HepG2 (cell line): ENCODE data around the gene PSMB2. TPM values are rescaled to one million over a fixed set of nuclear protein-coding genes. Genes with fewer than 3 reads are reported as not detected.
"Not testable (repeated sequence)": the region's sequence is repeated elsewhere in the genome, so short reads cannot be mapped to it uniquely, and the experiment has no call there.

ENCODE experiments used
- ATAC-seq: fragments of 200-7000 bp; cut with Tn5 transposase; 3 replicates; pipeline ENCODE4 v1.9.1; 2020; ENCODE audit warnings: mild to moderate bottlenecking, moderate library complexity
- BruUV-seq: library from RNA; stranded (reverse); fragments of 400-500 nt; replicated peaks from 2 replicates; lab custom pipeline; 2021; lab: Mats Ljungman, UMichigan
- CTCF ChIA-PET: fragments of 300-600 bp; formaldehyde crosslinking; extraction: SDS; loops from one replicate; lab custom pipeline; 2021; ENCODE audit warnings: low total read pairs, inconsistent platforms, low intra/inter-chr PET ratio; lab: Yijun Ruan, JAX
- POLR2A ChIA-PET: fragments of 350-600 bp; sonication (Branson Sonifier 250); formaldehyde crosslinking; loops from one replicate; lab custom pipeline; 2020; ENCODE audit warnings: antibody characterized with exemption, inconsistent platforms; lab: Yijun Ruan, JAX
- DNase-seq: peaks from one replicate; pipeline ENCODE4 v3.0.0-alpha.2; 2015; ENCODE audit warnings: low spot score
- FAIRE-seq: peaks from 3 replicates; lab custom pipeline; 2011; peaks lifted over from hg19 to GRCh38; lab: Jason Lieb, UNC
- H2AFZ ChIP-seq: one replicate; pipeline ENCODE4 v1.6.1; 2011; ENCODE audit warnings: low read length, inconsistent platforms
- H3K27ac ChIP-seq: fragments of 300-600 bp; 3 replicates; pipeline ENCODE4 v1.8.0; 2011; ENCODE audit warnings: mixed run types, mild to moderate bottlenecking, mixed read lengths, low read length, inconsistent platforms; ENCODE audit not compliant: insufficient read depth; ENCODE audit errors: extremely low read length
- H3K27me3 ChIP-seq, 2 experiments: fragments of 200-600 bp in 1 of 2; 2 replicates in 1 of 2; 3 replicates in 1 of 2; pipeline versions ENCODE4 v1.6.0 to v1.8.0; 2011; ENCODE audit warnings: low read length in 2 of 2, mild to moderate bottlenecking in 2 of 2, moderate library complexity in 2 of 2, inconsistent platforms in 1 of 2; ENCODE audit not compliant: insufficient read depth in 2 of 2, control insufficient read depth in 1 of 2
- H3K36me3 ChIP-seq, 2 experiments: fragments of 200-600 bp in 1 of 2; replicated peaks in 1 of 2; 2 replicates in 1 of 2; 3 replicates in 1 of 2; pipeline versions ENCODE4 v1.5.1 to v1.8.0; 2011; ENCODE audit warnings: low read length in 2 of 2, inconsistent platforms in 1 of 2; ENCODE audit not compliant: insufficient read depth in 2 of 2, control insufficient read depth in 1 of 2
- H3K4me1 ChIP-seq: 2 replicates; pipeline ENCODE4 v1.5.1; 2012; ENCODE audit warnings: low read length, inconsistent platforms; ENCODE audit not compliant: insufficient read depth
- H3K4me2 ChIP-seq: 2 replicates; pipeline ENCODE4 v1.6.0; 2011; ENCODE audit warnings: low read depth, low read length, inconsistent platforms
- H3K4me3 ChIP-seq, 3 experiments: fragments of 200-600 bp in 1 of 3; sonication (generic), shearing (Covaris generic) in 1 of 3; replicated peaks in 1 of 3; 2 replicates each; pipeline ENCODE4 v1.5.1; 2011 to 2016; ENCODE audit warnings: low read length in 3 of 3, inconsistent platforms in 2 of 3, low read depth in 2 of 3, mild to moderate bottlenecking in 2 of 3, control low read depth in 1 of 3, mixed read lengths in 1 of 3; ENCODE audit not compliant: insufficient read depth in 1 of 3
- H3K79me2 ChIP-seq: one replicate; pipeline ENCODE4 v1.6.1; 2011; ENCODE audit warnings: low read length, inconsistent platforms; ENCODE audit not compliant: insufficient read depth
- H3K9ac ChIP-seq: 2 replicates; pipeline ENCODE4 v1.6.0; 2011; ENCODE audit warnings: mild to moderate bottlenecking, low read depth, low read length, inconsistent platforms; ENCODE audit not compliant: insufficient read depth
- H3K9me3 ChIP-seq: 2 replicates; pipeline ENCODE4 v1.5.1; 2012; ENCODE audit warnings: mild to moderate bottlenecking, low read length
- H4K20me1 ChIP-seq: 2 replicates; pipeline ENCODE4 v1.6.0; 2011; ENCODE audit warnings: inconsistent platforms, mild to moderate bottlenecking, low read length, moderate library complexity; ENCODE audit not compliant: insufficient read depth
- AGO1 ChIP-seq: fragments of 200-400 bp; formaldehyde crosslinking; IDR thresholded peaks from 2 replicates; pipeline ENCODE4 v1.6.1; 2017; ENCODE audit warnings: mild to moderate bottlenecking, low read depth, low read length, moderate library complexity; ENCODE audit not compliant: poor library complexity, severe bottlenecking
- CAMTA2 ChIP-seq: sonication (generic); formaldehyde crosslinking; IDR thresholded peaks from 2 replicates; pipeline ENCODE4 v1.4.0; 2020; ENCODE audit warnings: mild to moderate bottlenecking, missing genetic modification reagents, borderline replicate concordance
- ELF3 ChIP-seq: IDR thresholded peaks from 2 replicates; pipeline ENCODE4 v1.6.1; 2016; ENCODE audit warnings: missing genetic modification reagents, missing compliant biosample characterization
- FOXA3 ChIP-seq: IDR thresholded peaks from 2 replicates; pipeline ENCODE4 v1.6.1; 2016; ENCODE audit warnings: missing genetic modification reagents, missing compliant biosample characterization
- ISL2 ChIP-seq: sonication (generic); formaldehyde crosslinking; IDR thresholded peaks from 2 replicates; pipeline ENCODE4 v1.5.0; 2020; ENCODE audit warnings: missing genetic modification reagents
- RFX1 ChIP-seq: fragments of 450-650 bp; IDR thresholded peaks from 2 replicates; pipeline ENCODE4 v1.6.1; 2017
- YEATS2 ChIP-seq: sonication (generic); formaldehyde crosslinking; IDR thresholded peaks from 2 replicates; pipeline ENCODE4 v1.4.0; 2020; ENCODE audit warnings: missing genetic modification reagents, borderline replicate concordance
- ZNF674 ChIP-seq: sonication (generic); formaldehyde crosslinking; IDR thresholded peaks from 2 replicates; pipeline ENCODE4 v1.5.0; 2020; ENCODE audit warnings: low read depth, mild to moderate bottlenecking, missing genetic modification reagents
- WGBS: methylation state at CpG from one replicate; pipeline ENCODE4 v1.1.6; 2017; ENCODE audit warnings: low lambda C conversion rate; 5-methylcytosine and 5-hydroxymethylcytosine counted together
- in situ Hi-C: cut with HindIII; loops from 2 replicates; pipeline ENCODE4 v1.10.0; 2017; ENCODE audit warnings: low pct_unique_long_range_greater_than_20kb; ENCODE audit not compliant: extremely low pct_ligation_motif_present
- intact Hi-C: fragments of 100-400 bp; cut with micrococcal nuclease; formaldehyde crosslinking; loops from one replicate; pipeline ENCODE4 v1.10.0; 2022; ENCODE audit not compliant: unreplicated experiment
- polyA plus RNA-seq, 8 experiments: library from polyadenylated mRNA; depleted of rRNA in 3 of 8; stranded (reverse) in 7 of 8; unstranded in 1 of 8; fragments of >200 nt; fragmentation: Illumina TruSeq in 4 of 8; extraction: Trizol in 4 of 8; gene quantifications; 2 replicates each; pipeline versions ENCODE4 v1.2.1 to v1.2.3, GENCODE V29; 2011 to 2016; ENCODE audit warnings: low read depth in 4 of 8, missing spikeins in 1 of 8, mixed read lengths in 1 of 8; ENCODE audit not compliant: insufficient read depth in 1 of 8
- total RNA-seq, 5 experiments: library from RNA; depleted of rRNA; stranded (reverse); fragments of >200 nt; fragmentation: Illumina TruSeq; extraction: Trizol; gene quantifications; 2 replicates each; pipeline ENCODE4 v1.2.3, GENCODE V29; 2016; ENCODE audit warnings: low read depth in 1 of 5
- TF ChIP-seq, protein P1 (sequence below): sonication (generic); formaldehyde crosslinking; IDR thresholded peaks from 2 replicates; pipeline ENCODE4 v1.4.0; 2020; ENCODE audit warnings: low read depth, mild to moderate bottlenecking, missing genetic modification reagents
- TF ChIP-seq, protein P2 (sequence below): sonication (generic); formaldehyde crosslinking; IDR thresholded peaks from 2 replicates; pipeline ENCODE4 v1.5.0; 2020; ENCODE audit warnings: missing genetic modification reagents

PSMB2 gene
- total and polyA plus RNA-seq, 2 of the 13 experiments (the other 11 are each of a cell fraction or from before 2014, with no cell fraction given), result 60.6 to 62.2 TPM

DNA sequence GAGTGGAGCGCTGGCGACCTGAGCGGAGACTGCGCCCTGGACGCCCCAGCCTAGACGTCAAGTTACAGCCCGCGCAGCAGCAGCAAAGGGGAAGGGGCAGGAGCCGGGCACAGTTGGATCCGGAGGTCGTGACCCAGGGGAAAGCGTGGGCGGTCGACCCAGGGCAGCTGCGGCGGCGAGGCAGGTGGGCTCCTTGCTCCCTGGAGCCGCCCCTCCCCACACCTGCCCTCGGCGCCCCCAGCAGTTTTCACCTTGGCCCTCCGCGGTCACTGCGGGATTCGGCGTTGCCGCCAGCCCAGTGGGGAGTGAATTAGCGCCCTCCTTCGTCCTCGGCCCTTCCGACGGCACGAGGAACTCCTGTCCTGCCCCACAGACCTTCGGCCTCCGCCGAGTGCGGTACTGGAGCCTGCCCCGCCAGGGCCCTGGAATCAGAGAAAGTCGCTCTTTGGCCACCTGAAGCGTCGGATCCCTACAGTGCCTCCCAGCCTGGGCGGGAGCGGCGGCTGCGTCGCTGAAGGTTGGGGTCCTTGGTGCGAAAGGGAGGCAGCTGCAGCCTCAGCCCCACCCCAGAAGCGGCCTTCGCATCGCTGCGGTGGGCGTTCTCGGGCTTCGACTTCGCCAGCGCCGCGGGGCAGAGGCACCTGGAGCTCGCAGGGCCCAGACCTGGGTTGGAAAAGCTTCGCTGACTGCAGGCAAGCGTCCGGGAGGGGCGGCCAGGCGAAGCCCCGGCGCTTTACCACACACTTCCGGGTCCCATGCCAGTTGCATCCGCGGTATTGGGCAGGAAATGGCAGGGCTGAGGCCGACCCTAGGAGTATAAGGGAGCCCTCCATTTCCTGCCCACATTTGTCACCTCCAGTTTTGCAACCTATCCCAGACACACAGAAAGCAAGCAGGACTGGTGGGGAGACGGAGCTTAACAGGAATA is 64.0 kb downstream of the PSMB2 start:
- in situ Hi-C loops, result no loop called here
- Histone ChIP-seq H3K4me2 (no peak overlapping the region), H3K79me2 (no peaks in the 10 kb centered on the region), H3K9me3 (no peaks in the 10 kb centered on the region), H3K27me3 (peaks cover 0 to 3% of the 10 kb centered on the region in 2 experiments; a peak in 1 of 5 replicates), H2AFZ (no peak overlapping the region), H3K4me1 (peaks cover 28% of the 10 kb centered on the region), H3K9ac (no peak overlapping the region), H4K20me1 (no peaks in the 10 kb centered on the region)
- WGBS, result 97% methylated on average over 62 of the region's 70 CpGs
- POLR2A ChIA-PET, result no interaction called here
- DNase-seq, result no peak
- BruUV-seq, result no TSS peak
- CTCF ChIA-PET, result no interaction called here
- ATAC-seq, result no peak
- TF ChIP-seq AGO1 (no peak), YEATS2 (CRISPR knock-in tag) (no peak), ZNF674 (CRISPR knock-in tag) (no peak), FOXA3 (CRISPR knock-in tag) (no peak), CAMTA2 (CRISPR knock-in tag) (no peak), ELF3 (no peak), RFX1 (no peak), ISL2 (CRISPR knock-in tag) (no peak)
- TF ChIP-seq, protein P1, sequence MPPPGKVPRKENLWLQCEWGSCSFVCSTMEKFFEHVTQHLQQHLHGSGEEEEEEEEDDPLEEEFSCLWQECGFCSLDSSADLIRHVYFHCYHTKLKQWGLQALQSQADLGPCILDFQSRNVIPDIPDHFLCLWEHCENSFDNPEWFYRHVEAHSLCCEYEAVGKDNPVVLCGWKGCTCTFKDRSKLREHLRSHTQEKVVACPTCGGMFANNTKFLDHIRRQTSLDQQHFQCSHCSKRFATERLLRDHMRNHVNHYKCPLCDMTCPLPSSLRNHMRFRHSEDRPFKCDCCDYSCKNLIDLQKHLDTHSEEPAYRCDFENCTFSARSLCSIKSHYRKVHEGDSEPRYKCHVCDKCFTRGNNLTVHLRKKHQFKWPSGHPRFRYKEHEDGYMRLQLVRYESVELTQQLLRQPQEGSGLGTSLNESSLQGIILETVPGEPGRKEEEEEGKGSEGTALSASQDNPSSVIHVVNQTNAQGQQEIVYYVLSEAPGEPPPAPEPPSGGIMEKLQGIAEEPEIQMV (CRISPR knock-in tag), result no peak
- TF ChIP-seq, protein P2, sequence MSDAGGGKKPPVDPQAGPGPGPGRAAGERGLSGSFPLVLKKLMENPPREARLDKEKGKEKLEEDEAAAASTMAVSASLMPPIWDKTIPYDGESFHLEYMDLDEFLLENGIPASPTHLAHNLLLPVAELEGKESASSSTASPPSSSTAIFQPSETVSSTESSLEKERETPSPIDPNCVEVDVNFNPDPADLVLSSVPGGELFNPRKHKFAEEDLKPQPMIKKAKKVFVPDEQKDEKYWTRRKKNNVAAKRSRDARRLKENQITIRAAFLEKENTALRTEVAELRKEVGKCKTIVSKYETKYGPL, result no peak
- TF ChIP-seq, all 625 proteins: peak for 0
- H3K27ac ChIP-seq, result no peak overlapping the region
- H3K4me3 ChIP-seq, result no peak overlapping the region
- H3K36me3 ChIP-seq, result no peaks in the 10 kb centered on the region
- FAIRE-seq, result no peak
- intact Hi-C loops, result loop anchor here (5.0 kb wide), 1 partner anchor 65 kb away; the partner anchor contains the start of gene PSMB2

DNA sequence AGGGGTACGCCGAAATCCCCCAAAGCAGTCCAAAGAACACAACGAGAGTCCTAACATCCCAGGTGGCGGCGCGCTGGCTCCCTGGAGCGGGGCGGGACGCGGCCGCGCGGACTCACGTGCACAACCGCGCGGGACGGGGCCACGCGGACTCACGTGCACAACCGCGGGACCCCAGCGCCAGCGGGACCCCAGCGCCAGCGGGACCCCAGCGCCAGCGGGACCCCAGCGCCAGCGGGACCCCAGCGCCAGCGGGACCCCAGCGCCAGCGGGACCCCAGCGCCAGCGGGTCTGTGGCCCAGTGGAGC is 64.6 kb downstream of the PSMB2 start:
- FAIRE-seq, CTCF ChIA-PET, POLR2A ChIA-PET, H2AFZ ChIP-seq, ATAC-seq, H3K36me3 ChIP-seq, H3K4me2 ChIP-seq, in situ Hi-C loops, H3K79me2 ChIP-seq, BruUV-seq, DNase-seq, H3K27me3 ChIP-seq, H3K9me3 ChIP-seq, H3K9ac ChIP-seq, H3K4me3 ChIP-seq, H3K27ac ChIP-seq, H4K20me1 ChIP-seq: not testable (repeated sequence)
- intact Hi-C loops, result loop anchor here (5.0 kb wide), 1 partner anchor 66 kb away; the partner anchor contains the start of gene PSMB2
- 97% methylated on average over 29 of the region's 37 CpGs for WGBS
- H3K4me1 ChIP-seq, result peaks cover 28% of the 10 kb centered on the region
